ENCODE results near the gene GPR45. TPM values are rescaled to one million over a fixed set of nuclear protein-coding genes. Genes with fewer than 3 reads are reported as not detected.
A peak's percentile ranks its signal among the peaks of the same experiment; 100 is the strongest.

The GPR45 gene
- total and polyA plus RNA-seq, 2 of the 13 experiments (the other 11 are each of a cell fraction or from before 2014, with no cell fraction given) = not detected

- TF ChIP-seq, protein P1, sequence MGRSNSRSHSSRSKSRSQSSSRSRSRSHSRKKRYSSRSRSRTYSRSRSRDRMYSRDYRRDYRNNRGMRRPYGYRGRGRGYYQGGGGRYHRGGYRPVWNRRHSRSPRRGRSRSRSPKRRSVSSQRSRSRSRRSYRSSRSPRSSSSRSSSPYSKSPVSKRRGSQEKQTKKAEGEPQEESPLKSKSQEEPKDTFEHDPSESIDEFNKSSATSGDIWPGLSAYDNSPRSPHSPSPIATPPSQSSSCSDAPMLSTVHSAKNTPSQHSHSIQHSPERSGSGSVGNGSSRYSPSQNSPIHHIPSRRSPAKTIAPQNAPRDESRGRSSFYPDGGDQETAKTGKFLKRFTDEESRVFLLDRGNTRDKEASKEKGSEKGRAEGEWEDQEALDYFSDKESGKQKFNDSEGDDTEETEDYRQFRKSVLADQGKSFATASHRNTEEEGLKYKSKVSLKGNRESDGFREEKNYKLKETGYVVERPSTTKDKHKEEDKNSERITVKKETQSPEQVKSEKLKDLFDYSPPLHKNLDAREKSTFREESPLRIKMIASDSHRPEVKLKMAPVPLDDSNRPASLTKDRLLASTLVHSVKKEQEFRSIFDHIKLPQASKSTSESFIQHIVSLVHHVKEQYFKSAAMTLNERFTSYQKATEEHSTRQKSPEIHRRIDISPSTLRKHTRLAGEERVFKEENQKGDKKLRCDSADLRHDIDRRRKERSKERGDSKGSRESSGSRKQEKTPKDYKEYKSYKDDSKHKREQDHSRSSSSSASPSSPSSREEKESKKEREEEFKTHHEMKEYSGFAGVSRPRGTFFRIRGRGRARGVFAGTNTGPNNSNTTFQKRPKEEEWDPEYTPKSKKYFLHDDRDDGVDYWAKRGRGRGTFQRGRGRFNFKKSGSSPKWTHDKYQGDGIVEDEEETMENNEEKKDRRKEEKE (IDR thresholded peaks at IDR 0.05) = no peak
- TF ChIP-seq SMAD9 (CRISPR knock-in tag; IDR thresholded peaks at IDR 0.05) (no peak), ATF1 (CRISPR knock-in tag; IDR thresholded peaks at IDR 0.05) (no peak), KLF9 (CRISPR knock-in tag; IDR thresholded peaks at IDR 0.05; ENCODE audit: low read depth) (no peak), MAFK (conservative IDR thresholded peaks at IDR 0.05 in 1 of 2, IDR thresholded peaks at IDR 0.05 in 1 of 2; ENCODE audit: low read length in 2 of 2) (0 out of 4 replicates have a peak, but pooled peaks of 1 of the 2 experiments have one; percentile 40), ZBTB33 (CRISPR knock-in tag; IDR thresholded peaks at IDR 0.05) (no peak), IKZF5 (CRISPR knock-in tag; IDR thresholded peaks at IDR 0.05) (no peak), RBM22 (optimal IDR thresholded peaks at IDR 0.05; ENCODE audit: low read length) (no peak), ZNF7 (CRISPR knock-in tag; IDR thresholded peaks at IDR 0.05) (no peak), NR3C1 (CRISPR knock-in tag; IDR thresholded peaks at IDR 0.05) (no peak), PCBP2 (optimal IDR thresholded peaks at IDR 0.05; ENCODE audit: low read depth, low read length, poor library complexity, severe bottlenecking) (no peak), BATF2 (CRISPR knock-in tag; IDR thresholded peaks at IDR 0.05) (no peak), SKI (IDR thresholded peaks at IDR 0.05; ENCODE audit: partially characterized antibody) (no peak), CEBPB (IDR thresholded peaks at IDR 0.05; ENCODE audit: borderline replicate concordance, low read depth, low read length) (peak; percentile 32; the same call in 1 of the 2 replicates), ZNF770 (CRISPR knock-in tag; IDR thresholded peaks at IDR 0.05) (peak; percentile 57; the same call in 1 of the 2 replicates), ZNF343 (CRISPR knock-in tag; IDR thresholded peaks at IDR 0.05) (no peak)
- TF ChIP-seq, protein P2, sequence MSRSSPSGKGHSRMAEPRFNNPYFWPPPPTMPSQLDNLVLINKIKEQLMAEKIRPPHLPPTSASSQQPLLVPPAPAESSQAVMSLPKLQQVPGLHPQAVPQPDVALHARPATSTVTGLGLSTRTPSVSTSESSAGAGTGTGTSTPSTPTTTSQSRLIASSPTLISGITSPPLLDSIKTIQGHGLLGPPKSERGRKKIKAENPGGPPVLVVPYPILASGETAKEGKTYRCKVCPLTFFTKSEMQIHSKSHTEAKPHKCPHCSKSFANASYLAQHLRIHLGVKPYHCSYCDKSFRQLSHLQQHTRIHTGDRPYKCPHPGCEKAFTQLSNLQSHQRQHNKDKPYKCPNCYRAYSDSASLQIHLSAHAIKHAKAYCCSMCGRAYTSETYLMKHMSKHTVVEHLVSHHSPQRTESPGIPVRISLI (CRISPR knock-in tag; IDR thresholded peaks at IDR 0.05; ENCODE audit: borderline replicate concordance) = peak; percentile 48; the same call in 1 of the 2 replicates
Observed at GRCh38 chr2:105249181-105249580, 7.6 kb downstream of the GPR45 start (continued).
